Stimulated activated memory B cell treated with anti-CD40 and anti-IgM and Interleukin-4, amounts not matched to agents 10 μg/mL and 1 μg/mL and 100 μg/mL, for 72 hours (primary cell): ENCODE measurements around the gene DIP2C.

Experiments
- ATAC-seq: fragments of 150-1000 bp; cut with Tn5 transposase; 2 replicates; pipeline ENCODE4 v1.10.0; 2021
- H3K27ac Mint-ChIP-seq: one replicate; pipeline ENCODE4 v1.8.0; 2022; ENCODE audit warnings: mild to moderate bottlenecking, mixed read lengths
- H3K27me3 Mint-ChIP-seq: one replicate; pipeline ENCODE4 v1.8.0; 2022; ENCODE audit warnings: mixed read lengths
- H3K36me3 Mint-ChIP-seq: one replicate; pipeline ENCODE4 v1.8.0; 2022; ENCODE audit warnings: mixed read lengths
- H3K4me1 Mint-ChIP-seq: one replicate; pipeline ENCODE4 v1.8.0; 2022; ENCODE audit warnings: mixed read lengths
- H3K4me3 Mint-ChIP-seq: one replicate; pipeline ENCODE4 v1.8.0; 2022; ENCODE audit warnings: mild to moderate bottlenecking, moderate library complexity, mixed read lengths
- H3K9me3 Mint-ChIP-seq: one replicate; pipeline ENCODE4 v1.8.0; 2022; ENCODE audit warnings: mixed read lengths

Gene DIP2C

GRCh38 chr10:672203-672602, 17.3 kb downstream of the DIP2C start:
- H3K4me1 Mint-ChIP-seq: no peaks in the 10 kb centered on the region
- H3K4me3 Mint-ChIP-seq: no peak overlapping the region
- peaks cover 10% of the 10 kb centered on the region for H3K27me3 Mint-ChIP-seq
- H3K36me3 Mint-ChIP-seq: no peaks in the 10 kb centered on the region
- peaks cover 12% of the 10 kb centered on the region for H3K9me3 Mint-ChIP-seq
- no peak for ATAC-seq
- H3K27ac Mint-ChIP-seq: no peak overlapping the region

GRCh38 chr10:670990-671389, 18.5 kb downstream of the DIP2C start:
- Mint-ChIP-seq H3K27ac (no peak overlapping the region), H3K9me3 (peaks cover 12% of the 10 kb centered on the region), H3K4me1 (no peaks in the 10 kb centered on the region), H3K36me3 (no peaks in the 10 kb centered on the region), H3K27me3 (peaks cover 10% of the 10 kb centered on the region), H3K4me3 (no peak overlapping the region)
- ATAC-seq: no peak

GRCh38 chr10:670038-670437, 19.4 kb downstream of the DIP2C start:
- H3K27ac Mint-ChIP-seq: no peak overlapping the region
- H3K4me3 Mint-ChIP-seq: no peak overlapping the region
- H3K27me3 Mint-ChIP-seq: peaks cover 10% of the 10 kb centered on the region
- H3K4me1 Mint-ChIP-seq: no peaks in the 10 kb centered on the region
- H3K9me3 Mint-ChIP-seq: peaks cover 12% of the 10 kb centered on the region
- no peak for ATAC-seq
- H3K36me3 Mint-ChIP-seq: no peaks in the 10 kb centered on the region

GRCh38 chr10:668786-669485, 20.5 kb downstream of the DIP2C start:
- H3K36me3 Mint-ChIP-seq: no peaks in the 10 kb centered on the region
- H3K27ac Mint-ChIP-seq: no peak overlapping the region

GRCh38 chr10:667602-668143, 21.8 kb downstream of the DIP2C start:
- no peaks in the 10 kb centered on the region for H3K36me3 Mint-ChIP-seq
- no peak for ATAC-seq
- H3K4me1 Mint-ChIP-seq: no peaks in the 10 kb centered on the region
- H3K9me3 Mint-ChIP-seq: peaks cover 7% of the 10 kb centered on the region
- H3K27me3 Mint-ChIP-seq: peaks cover 10% of the 10 kb centered on the region
- H3K4me3 Mint-ChIP-seq: no peak overlapping the region
- H3K27ac Mint-ChIP-seq: no peak overlapping the region

More at GRCh38 chr10:668786-669485, 20.5 kb downstream of the DIP2C start:
- no peak for ATAC-seq
- Mint-ChIP-seq H3K4me1 (no peaks in the 10 kb centered on the region), H3K9me3 (peaks cover 10% of the 10 kb centered on the region), H3K4me3 (no peak overlapping the region), H3K27me3 (peaks cover 10% of the 10 kb centered on the region)

- Mint-ChIP-seq H3K36me3 (no peaks in the 10 kb centered on the region), H3K9me3 (peaks cover 7% of the 10 kb centered on the region), H3K4me1 (no peaks in the 10 kb centered on the region), H3K4me3 (no peak overlapping the region), H3K27ac (no peak overlapping the region), H3K27me3 (peaks cover 10% of the 10 kb centered on the region)
- ATAC-seq: no peak
Observed at GRCh38 chr10:667096-667495, 22.4 kb downstream of the DIP2C start.

GRCh38 chr10:666237-667012, 23.0 kb downstream of the DIP2C start:
- no peak for ATAC-seq
- Mint-ChIP-seq H3K27me3 (peaks cover 10% of the 10 kb centered on the region), H3K4me3 (no peak overlapping the region), H3K4me1 (no peaks in the 10 kb centered on the region), H3K36me3 (no peaks in the 10 kb centered on the region), H3K9me3 (peaks cover 3% of the 10 kb centered on the region), H3K27ac (no peak overlapping the region)

GRCh38 chr10:665579-666091, 23.8 kb downstream of the DIP2C start:
- no peak overlapping the region for H3K4me3 Mint-ChIP-seq
- H3K27me3 Mint-ChIP-seq: peaks cover 17% of the 10 kb centered on the region
- H3K4me1 Mint-ChIP-seq: no peaks in the 10 kb centered on the region

GRCh38 chr10:664893-665292, 24.6 kb downstream of the DIP2C start:
- no peak overlapping the region for H3K27ac Mint-ChIP-seq
- ATAC-seq: no peak
- no peaks in the 10 kb centered on the region for H3K4me1 Mint-ChIP-seq
- no peaks in the 10 kb centered on the region for H3K9me3 Mint-ChIP-seq
- H3K36me3 Mint-ChIP-seq: no peaks in the 10 kb centered on the region
- H3K27me3 Mint-ChIP-seq: peaks cover 18% of the 10 kb centered on the region
- H3K4me3 Mint-ChIP-seq: no peak overlapping the region

More at GRCh38 chr10:665579-666091, 23.8 kb downstream of the DIP2C start:
- Mint-ChIP-seq H3K9me3 (no peaks in the 10 kb centered on the region), H3K27ac (no peak overlapping the region), H3K36me3 (no peaks in the 10 kb centered on the region)
- ATAC-seq: no peak

GRCh38 chr10:664301-664700, 25.2 kb downstream of the DIP2C start:
- peaks cover 18% of the 10 kb centered on the region for H3K27me3 Mint-ChIP-seq
- no peaks in the 10 kb centered on the region for H3K9me3 Mint-ChIP-seq
- ATAC-seq: no peak

GRCh38 chr10:663831-664251, 25.6 kb downstream of the DIP2C start:
- H3K27me3 Mint-ChIP-seq: peaks cover 23% of the 10 kb centered on the region

More at GRCh38 chr10:664301-664700, 25.2 kb downstream of the DIP2C start:
- H3K27ac Mint-ChIP-seq: no peak overlapping the region
- no peaks in the 10 kb centered on the region for H3K4me1 Mint-ChIP-seq
- no peaks in the 10 kb centered on the region for H3K36me3 Mint-ChIP-seq
- H3K4me3 Mint-ChIP-seq: no peak overlapping the region

GRCh38 chr10:663466-663751, 26.1 kb downstream of the DIP2C start:
- peaks cover 27% of the 10 kb centered on the region for H3K27me3 Mint-ChIP-seq
- no peaks in the 10 kb centered on the region for H3K9me3 Mint-ChIP-seq
- no peak overlapping the region for H3K27ac Mint-ChIP-seq
- no peaks in the 10 kb centered on the region for H3K36me3 Mint-ChIP-seq
- no peak overlapping the region for H3K4me3 Mint-ChIP-seq
- ATAC-seq: no peak
- no peaks in the 10 kb centered on the region for H3K4me1 Mint-ChIP-seq

More at GRCh38 chr10:663831-664251, 25.6 kb downstream of the DIP2C start:
- ATAC-seq: no peak
- Mint-ChIP-seq H3K4me1 (no peaks in the 10 kb centered on the region), H3K4me3 (no peak overlapping the region), H3K9me3 (no peaks in the 10 kb centered on the region), H3K36me3 (no peaks in the 10 kb centered on the region), H3K27ac (no peak overlapping the region)

- Mint-ChIP-seq H3K27me3 (peaks cover 27% of the 10 kb centered on the region), H3K4me1 (no peaks in the 10 kb centered on the region), H3K4me3 (no peak overlapping the region), H3K9me3 (no peaks in the 10 kb centered on the region), H3K27ac (no peak overlapping the region), H3K36me3 (no peaks in the 10 kb centered on the region)
- ATAC-seq: no peak
Observed at GRCh38 chr10:662686-663465, 26.6 kb downstream of the DIP2C start.

GRCh38 chr10:662223-662605, 27.3 kb downstream of the DIP2C start:
- Mint-ChIP-seq H3K4me1 (no peaks in the 10 kb centered on the region), H3K27me3 (peaks cover 27% of the 10 kb centered on the region), H3K9me3 (no peaks in the 10 kb centered on the region), H3K27ac (no peak overlapping the region), H3K36me3 (no peaks in the 10 kb centered on the region), H3K4me3 (no peak overlapping the region)
- ATAC-seq: no peak

GRCh38 chr10:661597-662222, 27.8 kb downstream of the DIP2C start:
- Mint-ChIP-seq H3K9me3 (no peaks in the 10 kb centered on the region), H3K36me3 (no peaks in the 10 kb centered on the region), H3K4me3 (no peak overlapping the region), H3K4me1 (no peaks in the 10 kb centered on the region), H3K27ac (no peak overlapping the region), H3K27me3 (peaks cover 27% of the 10 kb centered on the region)
- ATAC-seq: no peak
